HTR-8/SVneo (cell line): ENCODE results near the gene CPSF7.
A peak's percentile ranks its signal among the peaks of the same experiment; 100 is the strongest.
"Not testable (repeated sequence)": the region's sequence is repeated elsewhere in the genome, so short reads cannot be mapped to it uniquely, and the experiment has no call there.

Experiments used
- DNase-seq: peaks from one replicate; pipeline ENCODE4 v3.0.0; 2011; ENCODE audit warnings: low spot score, mixed read lengths; ENCODE audit not compliant: insufficient read length
- FAIRE-seq: peaks from 2 replicates; lab custom pipeline; 2011; peaks lifted over from hg19 to GRCh38; lab: Jason Lieb, UNC

The CPSF7 gene

DNA sequence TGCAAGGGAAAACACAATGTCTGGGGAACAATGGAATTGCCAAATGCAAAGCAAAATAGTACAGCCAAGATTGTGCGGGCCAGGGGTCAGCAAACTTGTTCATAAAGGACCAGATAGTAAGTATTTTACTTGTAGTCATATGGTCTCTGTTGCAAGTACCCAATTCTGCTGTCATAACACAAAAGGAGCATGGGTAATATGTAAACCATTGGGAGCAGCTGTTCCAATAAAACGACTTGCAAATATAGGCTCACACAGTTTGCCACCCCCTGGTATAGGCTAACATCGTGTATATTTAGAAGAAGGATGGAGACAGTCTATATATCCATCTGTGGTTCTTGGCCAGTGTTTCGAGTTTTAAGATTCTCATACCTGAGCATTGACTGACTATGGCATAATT lies 15.7 kb upstream of the CPSF7 start:
- no peak for DNase-seq
- no peak for FAIRE-seq

DNA sequence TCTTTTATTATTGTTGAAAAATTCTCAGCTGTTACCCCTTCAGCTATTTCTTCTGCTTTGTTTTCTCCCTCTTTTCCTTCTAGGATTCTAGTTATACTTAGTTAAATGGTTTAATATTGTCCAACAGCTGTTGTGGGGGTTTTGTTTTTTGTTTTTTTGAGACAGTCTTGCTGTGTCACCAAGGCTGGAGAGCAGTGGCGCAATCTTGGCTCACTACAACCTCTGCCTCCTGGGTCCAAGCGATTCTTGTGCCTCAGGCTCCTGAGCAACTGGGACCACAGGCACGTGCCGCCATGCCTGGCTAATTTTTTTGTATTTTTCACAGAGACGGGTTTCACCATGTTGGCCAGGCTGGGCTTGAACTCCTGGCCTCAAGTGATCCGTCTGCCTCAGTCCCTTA lies 12.8 kb upstream of the CPSF7 start:
- FAIRE-seq (no peak), DNase-seq (no peak)

DNA sequence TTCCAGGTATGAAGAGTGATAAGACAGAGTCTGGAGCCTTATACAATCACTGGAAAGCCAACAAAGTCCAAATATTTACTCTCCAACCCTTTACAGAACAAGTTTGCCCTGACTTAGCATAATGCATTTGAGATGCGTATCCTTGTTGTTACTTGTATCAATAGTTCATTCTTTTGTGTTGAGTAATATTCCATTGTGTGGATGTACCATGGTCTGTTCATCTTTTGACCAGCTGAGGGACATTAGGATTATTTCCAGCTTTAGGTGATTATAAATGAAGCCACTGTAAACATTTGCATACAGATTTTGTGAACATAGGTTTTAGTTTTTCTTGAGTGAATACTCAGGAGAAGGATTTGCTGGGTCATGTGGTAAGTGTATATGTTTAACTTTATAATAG lies 9.8 kb upstream of the CPSF7 start:
- no peak for FAIRE-seq
- no peak for DNase-seq

DNA sequence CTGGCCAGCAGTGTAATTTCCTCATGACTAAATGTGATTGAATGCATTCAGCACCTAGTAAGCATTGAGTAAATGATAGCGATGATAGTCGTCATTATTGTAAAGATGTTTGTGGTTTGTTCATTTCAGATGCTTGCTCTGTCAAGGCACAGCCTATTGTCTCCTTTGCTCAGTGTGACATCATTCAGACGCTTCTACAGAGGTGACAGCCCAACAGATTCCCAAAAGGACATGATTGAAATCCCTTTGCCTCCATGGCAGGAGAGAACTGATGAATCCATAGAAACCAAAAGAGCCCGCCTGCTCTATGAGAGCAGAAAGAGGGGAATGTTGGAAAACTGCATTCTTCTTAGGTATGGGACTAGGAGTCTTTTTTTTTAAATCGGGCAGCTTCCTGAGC lies 7.7 kb upstream of the CPSF7 start:
- no peak for FAIRE-seq
- no peak for DNase-seq

DNA sequence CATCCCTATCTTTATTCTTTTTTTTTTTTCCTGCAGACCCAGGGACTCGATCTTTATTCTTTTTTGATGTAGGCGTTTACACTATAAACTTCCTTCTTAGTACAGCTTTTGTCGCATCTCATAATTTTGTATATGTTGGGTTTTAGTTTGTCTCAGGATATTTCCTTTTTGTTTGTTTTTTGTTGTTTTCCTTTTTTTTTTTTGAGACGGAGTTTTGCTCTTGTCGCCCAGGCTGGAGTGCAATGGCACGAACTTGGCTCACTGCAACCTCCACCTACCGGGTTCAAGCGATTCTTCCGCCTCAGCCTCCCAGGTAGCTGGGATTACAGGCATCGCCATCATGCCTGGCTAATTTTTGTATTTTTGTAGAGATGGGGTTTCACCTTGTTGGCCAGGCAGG lies 1.1 kb upstream of the CPSF7 start:
- FAIRE-seq, DNase-seq: not testable (repeated sequence)

DNA sequence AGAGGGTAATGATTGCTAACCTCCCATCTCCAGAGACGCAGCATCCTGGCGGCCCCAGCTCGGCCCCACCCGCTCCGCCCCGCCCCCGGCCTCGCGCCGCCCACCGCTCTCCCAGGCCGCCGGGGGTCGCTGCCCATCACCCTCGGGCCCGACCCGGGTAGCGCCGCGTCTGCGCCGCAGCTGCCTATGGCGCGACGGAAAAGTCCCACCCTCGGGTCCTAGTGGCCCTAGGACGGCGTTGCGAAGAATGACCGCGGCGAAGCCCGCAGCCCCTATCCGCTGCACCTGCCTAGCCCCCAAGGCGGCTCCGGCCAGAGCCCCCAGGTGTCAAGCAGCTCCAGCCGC lies 457 bp downstream of the CPSF7 start:
- FAIRE-seq (no peak), DNase-seq (peak; percentile 74)

DNA sequence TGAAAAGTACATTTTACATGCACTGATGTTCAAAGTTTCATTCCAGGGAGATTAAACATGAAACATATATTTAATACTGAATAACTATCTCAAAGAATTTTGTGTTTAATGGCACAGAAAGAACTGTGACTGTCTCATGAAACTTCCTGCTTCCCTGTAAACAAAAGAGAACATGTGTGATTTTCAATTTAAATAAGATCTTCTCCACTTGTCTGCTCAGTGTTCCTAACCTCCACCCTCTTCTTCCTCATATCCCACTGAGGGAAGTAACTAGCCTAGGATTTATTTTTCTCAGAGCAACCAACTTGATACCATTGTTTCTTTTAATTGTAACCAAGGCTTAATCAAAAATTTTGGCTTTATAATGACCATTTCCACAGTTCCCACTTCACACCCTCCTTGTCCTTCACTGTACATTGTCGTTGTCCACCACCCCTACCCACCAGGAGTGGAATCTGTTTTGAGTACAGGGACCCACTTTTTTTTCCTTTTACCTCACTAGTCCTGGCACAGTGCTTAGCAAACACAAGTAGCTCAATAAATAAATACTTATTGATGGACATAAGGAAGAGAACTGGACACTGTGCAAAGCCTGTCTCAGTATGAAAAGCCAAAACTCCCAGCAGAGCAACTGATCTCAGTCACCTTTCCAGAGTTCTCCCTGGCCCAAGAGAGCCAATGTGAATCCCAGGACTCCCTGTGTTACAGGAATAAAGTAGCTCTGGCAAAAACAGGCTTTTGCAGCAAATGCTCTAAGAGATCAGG lies 4.2 kb downstream of the CPSF7 start:
- FAIRE-seq = no peak
- no peak for DNase-seq

DNA sequence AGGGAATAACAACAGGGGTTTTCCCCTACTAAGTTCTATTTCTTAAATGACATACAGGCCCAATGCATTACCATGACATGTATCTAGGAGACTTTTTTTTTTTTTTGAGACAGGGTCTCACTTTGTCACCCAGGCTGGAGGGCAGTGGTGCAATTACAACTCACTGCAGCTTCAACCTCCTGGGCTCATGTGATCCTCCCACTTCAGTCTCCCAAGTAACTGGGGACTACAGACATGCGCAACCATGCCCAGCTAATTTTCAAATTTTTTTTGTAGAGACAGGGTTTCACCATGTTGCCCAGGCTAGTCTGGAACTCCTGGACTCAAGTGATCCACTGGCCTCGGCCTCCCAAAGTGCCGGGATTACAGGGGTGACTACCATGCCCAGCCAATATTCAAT lies 7.5 kb downstream of the CPSF7 start:
- FAIRE-seq = no peak
- no peak for DNase-seq

DNA sequence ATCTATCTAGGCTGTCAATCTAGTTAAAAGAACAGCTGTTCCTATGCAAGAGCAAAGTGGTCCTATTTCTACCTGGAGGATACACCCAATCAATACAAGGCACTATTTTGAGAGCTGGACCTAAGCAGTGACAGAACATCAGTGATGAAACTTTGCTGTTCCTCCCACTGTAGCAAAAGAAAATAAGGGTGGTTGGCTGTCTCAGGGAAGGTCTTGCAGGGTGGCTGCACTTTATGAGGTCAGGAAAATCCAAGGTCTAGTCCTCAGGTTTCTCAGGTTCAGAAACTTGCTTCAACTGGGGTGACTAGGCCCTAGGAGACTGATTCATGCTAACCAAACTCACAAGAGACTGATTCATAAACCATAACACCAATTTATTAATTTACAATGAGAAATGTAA lies 11.6 kb downstream of the CPSF7 start:
- FAIRE-seq (no peak), DNase-seq (no peak)

DNA sequence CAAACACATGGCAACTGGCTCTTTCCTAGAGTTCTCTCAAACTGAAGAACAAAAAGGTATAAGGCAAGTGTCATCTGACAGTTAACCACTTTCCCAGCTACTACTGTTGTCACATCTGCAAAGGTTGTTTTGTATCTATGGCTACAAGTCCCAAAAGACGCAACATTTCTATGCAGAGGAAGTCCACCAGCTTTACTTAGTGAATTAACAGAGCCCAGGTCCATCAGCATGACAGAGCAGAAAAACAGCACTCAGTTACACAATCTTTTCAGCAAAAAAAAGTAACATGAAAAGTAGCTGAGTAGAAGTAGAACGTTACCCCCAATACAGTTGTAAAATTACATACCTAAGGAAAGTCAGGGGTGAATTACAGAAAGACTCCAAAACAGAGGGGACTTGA lies 12.1 kb downstream of the CPSF7 start:
- FAIRE-seq (no peak), DNase-seq (no peak)

DNA sequence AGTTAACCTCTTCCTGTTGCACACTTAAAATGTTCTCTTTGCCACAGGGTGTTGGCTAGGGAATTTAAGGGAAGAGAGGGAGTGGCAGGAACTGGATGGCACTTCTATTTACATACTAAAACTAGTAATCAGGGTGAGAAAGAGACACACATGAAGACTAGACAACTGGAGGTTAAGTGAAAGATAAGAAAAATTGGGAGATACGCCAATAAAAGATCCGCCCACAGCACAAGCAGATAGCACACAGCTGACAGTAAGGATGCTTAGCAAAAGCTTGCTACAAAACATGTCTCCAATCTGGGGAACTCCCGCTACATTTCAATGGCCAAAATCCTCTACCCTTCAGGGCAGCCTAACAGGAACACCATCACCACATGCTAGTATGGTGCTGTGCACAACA lies 12.8 kb downstream of the CPSF7 start:
- FAIRE-seq (no peak), DNase-seq (no peak)

DNA sequence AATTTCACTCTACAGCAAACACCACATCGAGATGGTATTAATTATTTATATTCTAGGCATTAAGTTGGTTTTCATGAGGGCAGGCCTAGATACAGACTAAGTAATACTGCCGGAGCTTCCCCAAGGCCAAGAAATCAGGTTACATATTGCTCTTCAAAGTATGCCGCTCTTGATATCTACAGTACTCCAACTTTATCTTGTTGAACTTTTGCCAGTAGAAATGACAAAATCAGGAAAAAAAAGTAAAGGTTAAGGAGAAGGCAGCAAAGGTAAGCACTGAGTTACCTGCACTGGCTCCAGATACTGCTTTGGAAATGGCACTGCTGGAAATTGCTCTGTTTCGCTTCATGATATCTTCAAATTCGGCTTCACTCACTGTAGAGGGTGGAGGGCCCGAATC lies 14.4 kb downstream of the CPSF7 start:
- DNase-seq (no peak), FAIRE-seq (no peak)

DNA sequence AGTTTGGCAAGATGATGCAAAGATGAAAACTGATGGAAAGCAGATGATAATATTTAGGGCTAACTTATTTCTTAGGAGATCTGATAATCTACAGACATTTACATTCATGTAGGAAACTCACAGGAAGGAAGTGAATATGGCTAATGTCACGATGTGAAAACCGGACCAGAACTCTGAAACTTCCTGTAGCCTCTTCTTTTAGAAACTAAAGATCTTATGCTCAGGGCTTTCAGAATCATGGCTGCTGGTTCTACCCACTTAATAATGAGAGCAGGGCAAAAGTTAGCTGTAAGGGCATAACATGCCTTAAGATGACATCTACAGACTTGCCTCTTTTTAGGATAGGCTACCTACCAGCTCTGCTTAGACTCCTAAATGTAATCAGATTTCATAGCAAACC lies 15.2 kb downstream of the CPSF7 start:
- DNase-seq (no peak), FAIRE-seq (no peak)

DNA sequence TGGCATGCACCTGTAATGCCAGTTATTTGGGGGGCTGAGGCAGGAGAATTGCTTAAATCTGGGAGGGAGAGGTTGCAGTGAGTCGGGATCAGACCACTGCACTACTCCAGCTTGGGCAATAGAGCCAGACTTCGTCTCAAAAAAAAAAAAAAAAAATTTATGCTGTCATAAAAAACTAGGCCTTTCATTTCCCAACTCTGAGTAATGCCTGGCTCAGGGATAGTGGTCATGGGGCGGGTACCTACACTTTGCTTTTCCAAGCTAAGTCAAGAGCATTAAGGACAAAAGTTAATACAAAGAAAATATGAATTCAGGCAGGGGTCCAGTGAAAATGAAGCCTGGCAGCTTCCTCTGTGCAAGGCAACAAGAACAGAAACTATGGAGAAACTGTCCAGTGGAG lies 16.3 kb downstream of the CPSF7 start:
- FAIRE-seq = no peak
- DNase-seq = no peak

DNA sequence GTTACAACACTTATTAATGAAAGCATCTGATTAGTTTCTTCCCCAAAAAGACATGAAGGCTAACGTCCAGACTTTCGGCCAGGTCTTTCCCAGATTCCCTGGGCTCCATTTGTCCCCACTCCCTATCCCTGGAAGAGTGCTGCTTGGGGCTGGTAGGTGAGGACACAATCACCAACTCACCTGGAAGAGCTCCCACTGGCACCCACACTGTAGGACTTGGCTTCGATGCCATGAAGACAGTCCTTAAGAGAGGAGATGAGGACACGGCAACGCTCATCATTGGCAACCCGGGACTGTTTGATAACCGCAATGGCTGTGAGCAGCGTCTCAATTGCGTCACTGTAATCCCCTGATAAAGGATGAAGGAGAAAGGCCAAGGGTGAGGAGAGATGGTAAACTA lies 18.2 kb downstream of the CPSF7 start:
- no peak for FAIRE-seq

DNA sequence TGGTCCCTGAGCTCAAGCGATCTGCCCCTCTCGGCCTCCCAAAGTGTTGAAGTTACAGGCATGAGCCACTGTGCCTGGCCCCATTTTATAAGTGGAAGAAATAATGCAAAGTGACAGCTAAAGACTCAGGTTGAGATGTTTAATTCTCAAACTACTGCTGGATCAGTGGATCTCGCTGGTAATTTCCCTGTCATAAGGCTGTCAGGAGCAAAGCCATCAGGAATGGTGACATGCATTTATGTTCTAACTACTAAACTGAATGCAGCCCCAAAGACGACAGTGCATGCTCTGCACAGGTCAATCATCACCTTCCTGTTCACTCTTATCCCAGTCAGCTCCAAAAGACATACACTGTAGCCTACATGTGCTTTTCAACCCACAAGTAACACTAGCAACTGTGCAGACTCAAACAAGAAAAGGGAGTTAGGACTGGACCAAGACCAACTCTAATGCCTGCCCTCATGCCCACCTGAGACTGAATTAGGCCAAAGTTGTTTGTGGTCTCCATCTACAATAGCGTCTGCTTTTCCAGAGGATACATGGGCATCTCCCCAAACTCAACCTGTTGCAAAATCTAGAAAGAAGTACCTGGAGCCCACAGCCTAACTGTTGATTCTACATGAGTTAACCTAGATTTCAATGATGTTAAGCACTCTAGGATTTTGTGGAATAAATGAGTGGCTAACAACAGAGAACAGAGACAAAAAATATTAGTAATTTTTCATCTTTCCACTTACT lies 22.6 kb downstream of the CPSF7 start:
- DNase-seq (no peak), FAIRE-seq (no peak)

More for the DNA sequence above, 18.2 kb downstream of the CPSF7 start:
- no peak for DNase-seq

DNA sequence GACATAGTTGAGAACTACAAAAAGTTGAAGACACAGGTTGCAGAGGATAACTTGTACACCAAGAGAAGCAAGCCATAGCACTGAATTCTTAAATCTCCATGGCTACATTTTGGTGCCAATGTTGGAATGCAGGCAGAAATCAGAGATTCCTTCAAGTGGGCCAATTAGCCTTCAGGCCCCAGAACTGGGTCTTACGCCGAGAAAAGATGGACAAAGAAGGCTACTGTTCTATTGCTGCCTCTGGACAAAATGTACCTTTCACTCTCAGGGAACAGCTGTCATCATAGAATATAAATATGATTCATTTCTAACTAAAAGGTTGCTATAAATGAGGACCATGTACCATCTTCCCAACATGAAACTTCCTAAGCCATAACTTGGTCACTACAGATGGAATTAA lies 23.7 kb downstream of the CPSF7 start:
- no peak for DNase-seq
- no peak for FAIRE-seq

DNA sequence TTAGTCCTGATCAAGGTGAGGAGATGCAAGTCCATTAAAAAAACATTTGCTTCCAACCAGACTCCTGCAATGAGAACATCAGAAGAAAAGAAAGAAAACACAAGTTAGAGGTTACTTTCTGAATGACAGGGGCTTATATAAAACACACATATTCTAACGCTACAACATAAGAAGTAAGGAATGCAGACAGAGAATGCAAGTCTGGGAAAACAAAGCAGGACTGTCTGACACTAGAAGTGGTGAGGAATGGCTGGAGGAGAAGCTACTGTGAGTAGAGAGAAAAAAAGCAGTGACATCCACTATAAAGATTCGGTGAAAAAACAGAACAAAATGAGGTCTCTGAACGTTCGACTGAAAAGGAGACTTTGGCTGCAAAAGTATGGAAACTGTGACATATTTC lies 25.1 kb downstream of the CPSF7 start:
- DNase-seq = no peak
- no peak for FAIRE-seq

DNA sequence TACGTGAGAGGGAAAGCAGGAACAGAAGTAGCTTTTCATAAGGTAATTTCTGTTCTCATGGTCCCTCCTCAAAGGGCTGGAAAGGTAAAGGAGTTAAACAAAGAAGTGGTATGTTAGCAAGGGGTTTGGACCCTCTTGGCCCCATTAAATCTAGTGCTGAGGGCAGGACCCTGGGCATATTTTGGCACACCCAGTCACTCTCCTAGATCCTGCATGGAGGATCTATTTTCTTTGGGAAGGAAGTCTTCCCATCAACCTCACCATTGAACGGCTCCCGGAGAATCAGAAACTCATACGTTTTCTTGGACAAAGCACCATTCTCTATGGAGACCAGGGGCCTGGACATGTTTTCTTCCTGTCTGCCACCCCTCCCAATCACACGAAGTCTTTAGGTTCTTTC lies 25.7 kb downstream of the CPSF7 start:
- DNase-seq = no peak
- FAIRE-seq = no peak

DNA sequence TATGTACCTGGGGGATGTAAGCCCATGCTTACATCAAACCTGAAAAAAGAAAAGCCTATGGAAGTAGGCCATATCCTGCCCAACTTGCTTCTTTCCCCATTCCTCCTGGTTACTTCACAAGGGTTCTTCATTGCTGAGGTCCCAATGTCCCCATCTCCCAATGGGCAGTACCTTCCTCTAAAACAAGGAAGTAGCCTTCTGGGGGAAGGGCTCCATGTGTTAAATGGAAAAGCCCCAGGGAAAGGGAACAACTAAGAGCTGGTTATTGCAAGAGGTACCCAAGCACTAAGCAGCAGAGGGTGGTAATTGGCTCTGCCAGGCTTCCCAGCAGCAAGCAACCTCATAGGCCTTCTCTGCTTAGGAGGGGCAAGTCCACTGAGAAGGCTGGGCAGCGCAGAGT lies 26.1 kb downstream of the CPSF7 start:
- no peak for DNase-seq
- no peak for FAIRE-seq

DNA sequence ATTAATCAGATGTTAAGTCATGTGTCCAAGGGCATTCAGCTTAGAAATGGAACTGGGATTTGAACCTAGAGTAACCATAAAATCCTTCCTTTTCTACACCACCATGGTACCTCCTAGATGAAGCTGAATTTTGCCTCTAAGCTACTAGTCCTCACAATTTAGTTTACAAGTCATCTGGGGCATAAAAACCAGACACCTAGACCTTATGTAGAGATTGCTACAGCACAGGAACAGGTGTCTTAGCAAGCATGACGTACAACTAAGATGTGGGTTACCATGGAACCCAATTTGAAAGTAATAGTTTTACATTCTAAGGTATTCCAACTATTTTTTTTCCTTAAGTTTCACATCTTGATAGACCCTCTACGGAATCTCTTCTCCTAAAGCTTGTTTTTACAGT lies 28.2 kb downstream of the CPSF7 start:
- FAIRE-seq = no peak
- DNase-seq = no peak

DNA sequence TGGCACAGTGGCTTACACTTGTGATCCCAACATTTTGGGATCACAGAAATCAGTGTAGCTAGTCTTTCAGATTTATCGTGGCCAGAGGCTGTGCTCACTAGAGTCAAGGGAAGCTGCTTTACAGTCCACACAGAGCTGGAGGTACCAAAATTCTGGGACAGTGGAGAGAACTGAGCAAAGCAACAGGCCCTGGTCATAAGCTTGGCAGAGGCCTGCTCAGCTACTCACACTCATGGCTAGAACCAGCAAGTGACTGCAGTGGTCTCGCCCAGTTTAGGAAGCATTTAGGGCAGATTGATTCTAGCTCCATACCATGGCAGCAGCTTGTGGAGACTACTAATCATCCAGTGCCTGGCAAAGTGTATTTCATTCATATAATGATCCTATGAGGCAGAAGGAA lies 28.6 kb downstream of the CPSF7 start:
- FAIRE-seq (no peak), DNase-seq (no peak)
